ENCODE results near the gene SPATS2.
A peak's percentile ranks its signal among the peaks of the same experiment; 100 is the strongest.
"Not testable (repeated sequence)": the region's sequence is repeated elsewhere in the genome, so short reads cannot be mapped to it uniquely, and the experiment has no call there.

The SPATS2 gene

DNA sequence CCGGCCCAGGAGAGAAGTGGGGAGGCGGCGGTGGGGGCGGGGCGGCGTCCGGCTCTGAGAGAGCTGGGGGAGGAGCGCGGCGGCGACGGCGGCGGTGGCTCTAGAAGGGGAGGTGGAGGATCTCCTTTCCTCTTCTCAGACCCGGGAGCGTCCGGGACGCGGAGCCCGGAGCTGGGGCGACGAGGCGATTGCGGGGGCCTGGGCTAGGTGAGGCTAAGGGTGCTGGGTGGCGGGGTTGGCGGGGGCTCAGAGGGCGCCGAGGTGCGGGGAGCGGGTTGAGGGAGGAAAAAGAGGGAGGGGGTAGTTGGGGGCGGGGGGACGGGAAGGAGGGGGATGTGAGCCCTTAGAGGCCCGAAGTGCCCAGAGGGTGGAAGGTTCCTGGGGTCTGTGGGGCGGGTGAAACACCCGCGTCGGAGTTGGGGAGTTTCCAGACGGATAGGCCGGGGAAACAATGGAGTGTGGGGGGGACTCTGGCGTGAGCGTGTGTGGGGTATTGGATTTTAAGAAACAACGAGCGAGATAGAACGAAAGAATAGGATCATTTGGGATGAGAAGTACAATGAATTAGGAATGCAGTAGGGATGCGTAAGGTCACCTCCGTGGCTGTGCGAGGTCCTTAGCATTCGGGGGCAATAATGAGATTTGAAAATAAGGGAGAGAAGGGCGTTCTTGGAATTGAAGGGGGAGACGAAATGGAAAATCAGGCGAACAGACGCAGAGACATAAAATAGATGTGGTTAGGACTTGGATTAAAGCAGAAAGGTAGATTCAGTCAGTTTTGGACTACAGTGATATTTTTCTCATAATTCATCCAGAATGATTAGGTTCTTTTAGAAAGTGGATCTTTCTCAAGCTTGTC is at the start of gene SPATS2:
Gene SPATS2 (plus strand): TSS at position 82 of the 859 bp plus-strand sequence. CDS start 93,551 bp downstream, outside the sequence.
- peak; percentile 32 for DNase-seq

- DNase-seq, result not testable (repeated sequence)
Observed at GRCh38 chr12:49320411-49321103, 46.7 kb upstream of the SPATS2 start.

- DNase-seq, result no peak
Observed at GRCh38 chr12:49322367-49322707, 44.9 kb upstream of the SPATS2 start.

GRCh38 chr12:49322708-49323523 is 44.3 kb upstream of the SPATS2 start, which contains the start of gene TROAP:
Gene TROAP (plus strand): TSS chr12:49323255. CDS start chr12:49323609, 354 bp downstream.
- DNase-seq, result peak; percentile 99

DNA sequence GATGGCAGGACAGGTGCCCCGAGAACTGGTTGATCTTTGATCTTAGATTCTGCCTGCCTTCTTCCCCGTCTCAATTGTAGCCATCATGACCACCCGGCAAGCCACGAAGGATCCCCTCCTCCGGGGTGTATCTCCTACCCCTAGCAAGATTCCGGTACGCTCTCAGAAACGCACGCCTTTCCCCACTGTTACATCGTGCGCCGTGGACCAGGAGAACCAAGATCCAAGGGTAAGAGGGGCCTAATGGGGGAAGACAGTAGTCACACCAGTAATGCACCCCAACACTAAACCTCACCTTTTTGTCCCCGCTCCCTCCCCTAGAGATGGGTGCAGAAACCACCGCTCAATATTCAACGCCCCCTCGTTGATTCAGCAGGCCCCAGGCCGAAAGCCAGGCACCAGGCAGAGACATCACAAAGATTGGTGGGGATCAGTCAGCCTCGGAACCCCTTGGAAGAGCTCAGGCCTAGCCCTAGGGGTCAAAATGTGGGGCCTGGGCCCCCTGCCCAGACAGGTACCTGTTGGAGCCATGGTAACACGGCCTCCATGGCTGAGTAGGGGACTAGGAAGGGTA is 43.7 kb upstream of the SPATS2 start:
- DNase-seq, result no peak

GRCh38 chr12:49325606-49326005 is 41.7 kb upstream of the SPATS2 start:
- no peak for DNase-seq

DNA sequence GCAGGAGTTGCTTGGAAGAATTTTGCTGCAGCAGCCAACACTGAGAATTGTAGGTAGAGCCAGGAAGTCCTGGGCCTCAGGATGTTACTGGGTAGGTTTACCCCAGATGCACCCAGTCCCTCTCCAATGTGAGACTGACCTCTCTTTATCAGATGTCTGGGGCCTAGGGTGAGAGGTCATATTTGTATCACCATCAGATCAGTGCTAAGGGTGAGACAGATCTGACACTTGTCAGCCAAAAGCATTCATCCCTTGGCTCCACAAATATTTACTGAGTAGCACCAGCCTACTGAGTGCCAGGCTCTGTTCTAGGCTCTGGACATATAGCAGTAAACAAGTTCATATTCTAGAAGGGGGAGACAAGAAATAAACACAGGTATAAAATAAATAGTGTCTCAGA is 39.9 kb upstream of the SPATS2 start:
- DNase-seq, result no peak

DNA sequence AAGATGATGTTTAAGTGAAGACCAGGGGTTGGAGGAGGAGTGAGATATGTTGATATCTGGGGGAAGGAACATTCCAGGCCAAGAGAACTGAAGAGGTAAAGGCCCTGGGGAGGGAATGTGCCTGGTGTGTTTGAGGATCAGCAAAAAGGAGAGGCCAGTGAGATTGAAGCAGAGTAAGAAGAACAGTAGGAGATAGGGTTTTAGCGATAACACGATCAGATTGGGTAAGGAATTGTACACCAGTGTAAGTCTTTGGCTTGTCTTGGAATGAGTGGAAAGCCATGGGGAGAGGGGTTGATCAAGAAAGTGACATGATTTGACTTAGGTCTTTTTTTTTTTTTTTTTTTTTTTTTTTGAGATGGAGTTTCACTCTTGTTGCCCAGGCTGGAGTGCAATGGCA is 39.4 kb upstream of the SPATS2 start:
- DNase-seq, result no peak

- no peak for DNase-seq
Observed at GRCh38 chr12:49328816-49329215, 38.4 kb upstream of the SPATS2 start.

DNA sequence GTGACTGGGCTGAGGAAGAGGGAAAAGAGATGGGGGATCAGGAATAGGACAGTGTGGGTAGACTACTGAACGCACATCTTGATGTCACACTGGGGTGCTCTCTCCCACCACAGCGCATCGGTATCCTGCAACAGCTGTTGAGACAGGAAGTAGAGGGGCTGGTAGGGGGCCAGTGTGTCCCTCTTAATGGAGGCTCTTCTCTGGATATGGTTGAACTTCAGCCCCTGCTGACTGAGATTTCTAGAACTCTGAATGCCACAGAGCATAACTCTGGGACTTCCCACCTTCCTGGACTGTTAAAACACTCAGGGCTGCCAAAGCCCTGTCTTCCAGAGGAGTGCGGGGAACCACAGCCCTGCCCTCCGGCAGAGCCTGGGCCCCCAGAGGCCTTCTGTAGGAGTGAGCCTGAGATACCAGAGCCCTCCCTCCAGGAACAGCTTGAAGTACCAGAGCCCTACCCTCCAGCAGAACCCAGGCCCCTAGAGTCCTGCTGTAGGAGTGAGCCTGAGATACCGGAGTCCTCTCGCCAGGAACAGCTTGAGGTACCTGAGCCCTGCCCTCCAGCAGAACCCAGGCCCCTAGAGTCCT is 37.1 kb upstream of the SPATS2 start:
- DNase-seq, result no peak

GRCh38 chr12:49330631-49331379 is 36.5 kb upstream of the SPATS2 start:
- no peak for DNase-seq

DNA sequence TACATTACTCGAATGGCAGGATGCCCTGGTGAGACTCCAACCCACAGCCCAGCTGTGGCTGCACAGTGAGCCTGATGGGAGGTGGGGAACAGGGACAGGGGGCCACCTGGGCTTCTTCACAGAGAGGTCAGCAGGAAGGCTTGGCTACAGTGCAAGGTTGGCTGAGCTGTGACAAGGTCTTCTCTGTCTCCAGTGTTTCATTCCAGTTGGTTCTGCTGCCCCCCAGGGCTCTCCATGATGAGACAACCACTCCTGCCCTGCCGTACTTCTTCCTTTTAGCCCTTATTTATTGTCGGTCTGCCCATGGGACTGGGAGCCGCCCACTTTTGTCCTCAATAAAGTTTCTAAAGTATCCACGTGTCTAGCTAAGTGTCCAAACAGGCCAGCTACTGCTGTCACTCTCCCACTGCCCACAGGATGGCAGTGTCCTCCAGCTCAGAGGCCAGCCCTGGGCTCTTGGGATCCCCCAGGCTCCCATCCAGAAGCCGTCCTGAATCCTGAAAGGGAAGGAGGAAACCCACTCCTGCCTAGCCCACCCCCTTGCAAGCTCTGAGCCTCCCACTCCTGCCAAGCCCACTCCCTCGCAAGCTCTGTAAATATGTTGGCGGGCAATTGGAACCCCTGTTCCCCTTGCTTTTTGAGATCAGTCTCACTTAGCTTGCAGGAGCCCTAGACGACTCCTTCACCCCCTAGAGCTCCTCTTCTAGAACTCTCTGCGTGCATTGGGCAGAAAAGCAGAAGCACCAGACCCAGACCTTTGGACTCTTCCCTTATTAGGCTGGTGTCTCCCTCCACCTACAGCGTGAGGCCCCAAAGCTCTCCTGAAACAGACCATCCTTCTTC is 35.7 kb upstream of the SPATS2 start:
- peak; percentile 52 for DNase-seq

DNA sequence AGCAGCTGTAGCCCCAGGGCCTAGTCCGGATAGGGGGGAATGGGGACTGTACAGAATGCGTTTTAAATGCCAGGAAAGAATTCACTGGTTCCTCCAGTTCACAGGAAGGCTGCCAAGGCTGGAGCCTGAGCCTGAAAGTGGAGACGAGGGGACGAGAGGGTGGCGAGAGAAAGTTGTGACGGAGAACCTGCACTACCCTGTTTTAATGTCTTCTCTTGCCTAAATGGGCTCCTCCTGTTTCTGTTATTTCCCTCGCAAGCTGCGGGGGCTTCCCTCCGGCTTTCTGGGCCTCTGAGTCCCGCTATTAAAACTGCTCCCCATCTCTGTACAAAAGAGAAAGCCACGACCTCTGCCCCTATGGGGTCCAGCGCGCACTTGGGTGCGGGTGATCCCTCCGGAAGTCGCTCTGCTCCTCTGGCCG is 34.8 kb upstream of the SPATS2 start:
- no peak for DNase-seq

DNA sequence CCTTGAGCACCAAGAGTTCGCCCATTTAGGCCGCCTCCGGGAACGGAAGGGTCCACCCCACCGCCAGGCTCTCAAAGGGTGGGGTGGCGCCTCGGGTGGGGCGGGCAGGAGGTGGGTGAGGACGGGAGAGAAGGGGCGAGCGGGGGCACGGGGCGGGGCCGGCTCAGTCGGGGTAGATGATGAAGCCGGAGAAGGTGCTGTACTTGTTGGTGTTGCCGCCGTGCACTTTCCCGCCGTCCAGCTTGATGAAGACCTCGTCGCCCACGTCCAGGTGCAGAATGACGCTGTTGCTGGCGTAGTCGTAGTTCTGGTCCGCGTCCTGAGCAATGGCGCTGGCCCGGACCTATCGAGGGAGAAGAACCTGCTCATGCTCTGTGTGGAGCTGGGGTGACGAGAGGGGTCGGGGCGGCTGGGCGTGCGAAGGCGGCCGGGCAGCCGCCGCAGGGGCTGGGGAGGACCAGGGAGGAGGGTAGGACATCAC is 34.3 kb upstream of the SPATS2 start:
- no peak for DNase-seq

DNA sequence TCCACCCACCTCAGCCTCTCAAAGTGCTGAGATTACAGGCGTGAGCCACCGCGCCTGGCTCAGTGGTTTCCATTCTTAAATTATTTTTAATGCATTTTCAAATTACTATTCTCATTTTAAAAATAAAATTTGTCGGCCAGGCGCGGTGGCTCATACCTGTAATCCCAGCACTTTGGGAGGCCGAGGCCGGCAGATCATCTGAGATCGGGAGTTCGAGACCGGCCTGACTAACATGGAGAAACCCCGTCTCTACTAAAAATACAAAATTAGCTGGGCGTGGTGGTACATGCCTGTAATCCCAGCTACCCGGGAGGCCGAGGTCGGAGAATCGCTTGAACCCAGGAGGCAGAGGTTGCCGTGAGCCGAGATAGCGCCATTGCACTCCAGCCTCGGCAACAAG is 33.5 kb upstream of the SPATS2 start:
- not testable (repeated sequence) for DNase-seq

GRCh38 chr12:49334226-49334625 is 33.0 kb upstream of the SPATS2 start:
- no peak for DNase-seq

DNA sequence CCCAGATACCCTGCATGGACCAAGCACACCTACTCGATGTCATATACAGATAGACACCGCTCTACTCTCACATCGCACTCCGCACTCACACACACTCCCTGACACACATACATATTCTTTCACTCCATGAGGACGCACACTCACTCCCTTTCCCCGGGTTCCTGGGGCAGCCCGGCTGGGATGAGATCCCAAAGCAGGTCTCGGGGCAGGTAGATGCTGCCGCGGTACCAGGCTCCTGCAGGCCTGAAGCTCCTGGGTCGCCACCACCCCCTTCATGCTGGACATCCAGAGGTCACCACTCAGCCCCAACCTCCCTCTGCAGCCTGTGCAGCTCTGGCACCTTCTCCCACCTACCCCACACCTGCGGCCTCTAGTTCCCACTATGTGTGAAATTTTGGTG is 32.6 kb upstream of the SPATS2 start:
- DNase-seq, result no peak

DNA sequence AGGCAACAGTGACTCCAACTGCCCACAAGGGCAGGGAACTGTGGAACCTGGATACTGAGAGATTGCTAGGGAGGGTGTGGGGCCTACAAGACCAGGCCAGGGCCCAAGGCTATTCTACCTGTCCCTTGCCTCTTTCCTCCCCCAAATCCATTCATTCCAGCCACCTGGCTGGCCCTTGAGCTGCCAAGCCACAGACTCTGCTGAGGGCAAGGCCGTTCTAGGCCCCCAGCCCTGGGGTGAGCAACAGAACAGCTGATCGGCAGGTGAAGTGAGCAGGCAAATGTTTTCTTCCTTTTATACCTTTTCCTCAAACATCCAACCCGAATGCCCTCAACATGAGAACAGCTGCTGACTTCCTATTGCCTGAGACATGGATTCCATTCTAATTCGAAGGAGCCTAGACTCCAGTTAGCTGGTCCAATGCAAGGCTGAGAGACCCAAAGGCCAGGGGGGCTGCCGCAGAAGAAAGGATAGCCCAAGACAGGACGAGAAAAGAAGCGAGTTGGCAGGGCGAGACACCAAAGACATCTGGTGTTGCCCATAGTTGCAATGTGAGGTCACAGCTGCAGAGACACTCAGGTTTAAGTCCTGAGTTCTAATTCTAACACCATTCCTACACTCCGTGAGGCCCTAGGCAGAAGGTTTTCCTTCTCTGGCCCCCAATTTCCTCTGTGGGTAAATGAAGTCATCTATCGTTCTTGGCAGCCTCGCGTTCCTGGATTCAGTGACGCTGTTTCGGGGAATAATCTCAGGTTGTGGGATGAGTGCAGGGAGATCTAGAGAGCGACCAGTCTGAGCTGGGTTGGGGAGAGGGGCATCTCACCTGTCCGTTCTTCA is 31.9 kb upstream of the SPATS2 start:
- no peak for DNase-seq

- DNase-seq, result no peak
Observed at GRCh38 chr12:49335955-49336644, 31.2 kb upstream of the SPATS2 start.
